GM19467 (cell line): ENCODE measurements around the gene EVPLL.
"Not testable (repeated sequence)": the region's sequence is repeated elsewhere in the genome, so short reads cannot be mapped to it uniquely, and the experiment has no call there.

ENCODE experiments used
- ATAC-seq: cut with Tn5 transposase; IDR thresholded peaks from one replicate; pipeline ENCODE4 v1.9.1; 2021; ENCODE audit warnings: mild to moderate bottlenecking, moderate library complexity; ENCODE audit not compliant: unreplicated experiment

EVPLL gene

DNA sequence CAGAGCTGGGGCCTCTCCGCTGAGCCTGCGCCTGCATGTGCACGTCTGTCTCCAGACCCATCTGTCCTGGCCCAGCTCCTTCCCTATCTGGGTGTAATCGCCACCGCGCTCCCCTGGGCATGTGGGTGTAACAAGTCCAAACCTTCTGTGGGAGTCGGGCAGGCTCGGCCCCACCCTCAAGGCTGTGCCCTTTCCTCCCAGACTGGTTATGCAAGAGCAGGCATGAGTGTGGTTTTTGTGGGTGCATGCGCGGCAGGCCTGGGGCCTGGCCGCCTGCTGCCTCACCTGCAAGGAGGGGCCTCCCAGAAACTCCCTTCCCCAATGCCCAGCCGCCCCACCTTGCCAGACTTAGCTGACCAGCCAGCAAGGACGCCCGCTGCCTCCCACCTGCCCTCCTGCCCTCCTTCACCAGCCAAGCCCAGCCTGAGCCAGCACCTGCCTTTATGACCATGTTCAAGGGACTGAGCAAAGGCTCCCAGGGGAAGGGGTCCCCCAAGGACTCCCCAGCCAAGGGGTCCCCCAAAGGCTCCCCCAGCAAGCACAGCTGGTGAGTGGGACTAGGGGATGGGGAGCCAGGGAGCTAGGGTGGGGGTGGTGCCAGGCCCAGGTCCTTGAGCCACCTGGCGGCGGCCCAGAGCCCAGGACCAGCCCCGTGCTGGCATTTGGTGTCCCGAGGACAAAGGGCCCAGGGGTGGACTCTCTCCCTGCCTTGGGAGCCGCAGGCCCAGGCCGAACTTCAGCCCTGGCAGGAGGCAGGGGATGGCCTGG is at the start of gene EVPLL:
EVPLL (plus strand) TSS at position 342 of the 768 bp plus-strand sequence. CDS start 3,160 bp downstream, outside the sequence.
- no peak for ATAC-seq

DNA sequence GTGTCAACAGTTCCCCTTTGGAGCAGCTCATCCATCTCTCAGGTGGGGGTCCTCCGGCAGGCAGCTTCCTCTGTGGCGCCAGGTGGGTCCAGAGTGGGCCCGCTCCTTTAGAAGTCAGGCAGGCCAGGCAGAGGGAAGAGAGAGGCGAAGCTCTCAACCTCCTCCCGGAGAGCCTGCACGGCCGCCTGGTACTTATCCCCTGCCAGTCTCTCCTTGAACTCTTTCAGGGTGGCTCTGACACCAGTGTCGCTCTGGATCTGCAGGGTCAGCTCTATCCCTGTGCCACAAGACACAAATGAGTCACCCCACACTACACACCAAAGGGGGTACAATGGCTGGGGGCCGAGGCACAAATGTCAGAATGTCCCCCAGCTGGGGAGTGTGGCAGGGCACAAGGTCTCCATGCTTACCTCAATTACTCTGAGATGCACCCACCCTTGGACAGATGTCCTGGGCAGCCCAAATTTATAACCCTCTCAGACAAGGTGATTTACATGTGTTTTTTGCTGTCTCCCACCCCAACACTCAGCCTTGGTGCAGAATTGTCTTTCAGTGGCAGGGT is 48.9 kb upstream of the EVPLL start:
- ATAC-seq: no peak

DNA sequence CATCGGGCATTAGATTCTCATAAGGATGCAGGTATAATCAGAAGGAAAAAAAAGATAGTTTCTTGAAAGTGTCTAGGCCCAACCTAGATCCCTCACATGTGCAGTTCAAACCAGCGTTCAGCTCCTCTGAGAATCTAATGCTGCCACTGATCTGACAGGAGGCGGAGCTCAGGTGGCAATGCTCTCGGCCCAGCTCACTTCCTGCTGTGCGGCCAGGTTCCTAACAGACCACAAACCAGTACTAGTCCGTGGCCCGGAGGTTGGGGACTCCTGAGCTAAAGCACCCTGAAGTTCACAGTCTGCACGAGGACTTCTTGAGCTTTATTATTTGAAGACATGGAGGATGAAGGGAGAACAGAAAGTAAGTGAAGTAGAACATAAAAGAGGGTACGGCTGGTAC is 45.7 kb upstream of the EVPLL start:
- ATAC-seq: no peak

DNA sequence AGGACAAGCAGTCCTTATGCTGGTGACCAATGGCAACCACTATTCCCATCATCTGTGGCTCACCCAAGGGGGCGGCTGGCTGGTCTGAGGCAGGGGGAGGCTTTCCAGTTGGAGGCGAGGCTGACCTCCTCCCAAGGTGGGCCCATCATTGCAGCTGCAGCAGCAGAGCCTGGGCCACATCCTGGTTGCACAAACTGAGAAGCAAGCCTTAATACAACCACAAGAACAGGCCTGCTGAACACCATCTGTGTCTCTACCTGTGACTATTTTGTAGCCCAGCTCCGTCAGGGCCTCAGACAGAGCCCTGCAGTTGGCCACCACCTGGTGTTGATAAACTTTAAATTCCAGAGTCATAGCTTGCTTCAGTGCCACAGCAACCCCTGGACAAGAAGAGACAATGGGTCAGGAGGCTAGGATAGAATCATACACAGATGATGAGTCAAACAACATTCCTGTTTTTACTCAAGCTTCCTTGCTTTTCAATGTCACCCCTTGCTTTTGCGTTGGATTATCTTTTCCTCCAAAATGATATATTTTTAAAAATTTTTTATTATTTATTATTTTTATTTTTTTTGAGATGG is 44.6 kb upstream of the EVPLL start:
- ATAC-seq: no peak

DNA sequence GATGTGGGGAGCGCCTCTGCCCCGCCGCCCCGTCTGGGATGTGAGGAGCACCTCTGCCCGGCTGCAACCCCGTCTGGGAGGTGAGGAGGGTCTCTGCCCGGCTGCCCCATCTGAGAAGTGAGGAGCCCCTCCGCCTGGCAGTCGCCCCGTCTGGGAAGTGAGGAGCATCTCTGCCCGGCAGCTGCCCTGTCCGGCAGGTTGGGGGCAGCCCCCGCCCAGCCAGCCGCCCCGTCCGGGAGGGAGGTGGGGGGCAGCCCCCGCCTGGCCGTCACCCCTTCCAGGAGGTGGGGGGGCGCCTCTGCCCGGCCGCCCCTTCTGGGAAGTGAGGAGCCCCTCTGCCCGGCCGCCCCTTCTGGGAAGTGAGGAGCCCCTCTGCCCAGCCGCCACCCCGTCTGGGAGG is 39.4 kb upstream of the EVPLL start:
- ATAC-seq: not testable (repeated sequence)

DNA sequence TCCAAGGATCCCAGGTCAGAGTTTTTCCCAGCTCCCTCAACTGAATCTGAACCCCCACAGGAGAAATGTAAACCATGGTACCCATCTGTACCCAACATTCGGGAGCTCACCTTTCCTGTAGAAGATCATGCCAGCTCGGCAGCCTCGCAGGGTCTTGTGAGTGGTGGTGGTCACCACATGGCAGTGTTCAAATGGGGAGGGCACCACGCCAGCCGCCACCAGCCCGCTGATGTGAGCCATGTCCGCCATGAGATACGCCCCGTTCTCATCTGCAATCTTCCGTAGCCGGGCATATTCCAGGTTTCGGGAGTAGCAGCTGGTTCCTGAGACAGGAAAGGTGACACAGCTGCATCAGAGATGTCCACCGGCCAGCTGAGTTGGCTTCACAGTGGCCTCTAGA is 37.6 kb upstream of the EVPLL start:
- no peak for ATAC-seq

DNA sequence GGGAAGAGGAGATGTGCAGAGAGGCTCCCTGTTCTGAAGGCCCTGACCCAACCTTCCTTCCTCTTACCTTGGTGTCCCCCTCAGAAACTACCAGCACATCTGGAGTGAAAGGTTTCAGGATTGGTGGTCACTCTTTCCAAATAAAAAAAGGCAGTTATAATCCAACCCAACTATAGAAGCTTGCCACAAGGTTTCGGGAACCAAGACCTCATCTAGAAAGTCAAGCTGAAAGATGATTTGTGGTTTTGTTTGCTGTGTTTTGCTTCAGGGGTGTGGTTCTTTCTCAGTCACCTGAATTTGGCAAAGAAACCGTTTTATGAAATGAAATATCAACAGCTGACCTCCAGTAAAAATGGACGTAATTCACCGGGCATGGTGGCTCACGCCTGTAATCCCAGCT is 33.6 kb upstream of the EVPLL start:
- ATAC-seq: no peak

DNA sequence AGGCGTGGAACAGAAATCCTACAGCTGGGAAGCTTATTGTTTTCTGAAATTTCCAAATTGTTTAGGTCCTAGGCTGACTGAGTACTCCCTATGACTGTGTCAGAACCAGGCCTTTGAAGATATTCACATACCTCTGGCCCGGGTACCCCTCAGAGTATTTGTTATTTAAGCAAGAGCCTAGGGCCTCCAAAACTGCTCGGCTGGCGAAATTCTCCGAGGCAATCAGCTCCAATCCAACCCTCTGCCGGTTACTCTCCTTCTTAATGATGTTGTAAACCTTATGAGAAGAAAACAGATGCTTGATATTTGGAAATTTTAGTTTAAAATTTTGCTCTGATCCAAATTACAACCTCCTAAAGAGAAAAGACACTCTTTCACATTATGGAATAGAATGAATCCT is 24.0 kb upstream of the EVPLL start:
- ATAC-seq: no peak

DNA sequence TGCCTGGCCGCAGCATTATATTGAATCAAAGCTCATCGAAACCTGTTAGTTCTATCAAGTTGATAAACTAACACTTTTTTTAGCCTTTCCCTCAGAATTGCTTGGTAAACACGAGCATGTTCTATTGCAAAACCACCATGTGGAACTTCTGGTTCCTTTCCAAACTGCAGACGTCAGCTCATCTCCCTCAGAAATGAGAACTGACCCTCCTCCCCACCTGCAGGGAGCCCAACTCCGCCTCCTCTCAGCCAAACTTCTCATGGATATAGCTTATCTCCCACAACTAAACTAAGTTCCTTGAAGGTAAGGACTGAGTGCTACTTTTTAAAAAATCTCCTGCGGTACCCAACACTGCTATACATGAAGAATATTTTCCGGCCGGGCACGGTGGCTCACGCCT is 21.0 kb upstream of the EVPLL start:
- ATAC-seq: no peak

DNA sequence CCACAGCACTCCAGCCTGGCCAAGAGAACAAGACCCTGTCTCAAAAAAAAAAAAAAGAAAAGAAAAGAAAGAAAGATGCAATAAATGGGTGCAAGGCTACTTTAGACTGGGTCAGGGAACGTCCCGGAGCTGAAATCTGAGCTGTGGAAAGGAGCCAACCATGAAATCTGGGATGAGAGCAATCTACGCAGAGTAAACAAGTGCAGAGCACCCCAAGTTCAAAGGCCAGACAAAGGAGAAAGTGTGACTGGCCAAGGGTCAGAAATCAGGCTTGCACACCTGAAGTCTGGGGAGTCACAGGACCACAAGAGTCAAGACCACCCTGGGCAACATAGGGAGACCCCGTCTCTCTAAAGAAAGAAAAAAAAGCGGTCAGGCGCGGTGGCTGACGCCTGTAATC is 17.1 kb upstream of the EVPLL start:
- no peak for ATAC-seq

DNA sequence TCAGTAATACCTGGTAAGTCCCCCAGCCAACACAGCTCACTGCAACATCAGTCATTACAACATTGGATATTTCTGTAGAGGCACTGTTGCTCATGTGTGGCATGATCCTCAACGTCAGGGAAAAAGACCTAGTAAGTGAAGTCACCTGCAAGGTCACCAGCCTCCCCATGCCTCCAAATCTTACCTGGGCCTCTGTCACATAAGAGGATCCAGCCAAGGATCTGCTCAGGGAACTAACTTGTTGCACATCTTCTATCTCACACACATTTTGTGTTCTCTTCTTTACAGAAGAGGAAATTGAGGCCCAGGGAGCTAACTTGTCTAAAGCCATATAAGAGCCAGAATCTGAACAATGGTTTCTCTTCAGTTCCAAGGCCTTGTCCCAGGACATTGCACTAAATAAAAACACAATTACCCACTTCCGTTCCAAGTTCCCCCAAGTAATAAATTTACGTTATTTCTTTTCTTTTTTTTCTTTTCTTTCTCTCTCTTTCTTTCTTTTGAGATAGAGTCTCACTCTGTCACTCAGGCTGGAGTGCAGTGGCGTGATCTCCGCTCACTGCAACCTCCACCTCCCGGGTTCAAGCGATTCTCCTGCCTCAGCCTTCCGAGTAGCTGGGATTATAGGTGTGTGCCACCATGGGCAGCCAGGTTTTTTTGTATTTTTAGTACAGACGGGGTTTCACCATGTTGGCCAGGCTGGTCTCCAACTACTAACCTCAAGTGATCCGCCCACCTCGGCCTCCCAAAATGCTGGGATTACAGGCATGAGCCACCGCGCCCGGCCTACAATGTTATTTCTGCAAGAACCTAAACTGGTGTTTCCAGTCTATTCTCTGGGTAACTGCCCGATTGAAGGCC is 15.5 kb upstream of the EVPLL start:
- ATAC-seq: no peak

DNA sequence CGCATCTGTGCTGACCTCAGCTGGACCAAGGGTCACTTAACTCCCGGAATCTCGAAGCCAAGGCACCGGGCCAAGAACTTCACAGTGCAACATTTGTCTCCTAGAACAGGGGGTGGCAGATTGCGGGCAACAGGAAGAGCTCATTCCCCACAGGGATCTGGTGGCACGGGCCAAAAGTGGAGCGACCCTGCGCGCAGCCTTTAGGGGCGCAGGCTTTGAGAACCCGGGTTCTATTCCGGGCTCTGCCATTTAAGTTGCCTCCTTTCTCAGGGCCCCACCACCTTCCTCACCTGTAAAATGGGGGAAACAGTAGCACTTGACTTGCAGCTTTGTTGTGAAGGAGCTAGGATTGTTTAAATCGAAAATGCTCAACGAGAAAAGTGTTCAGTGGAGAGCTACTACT is 14.9 kb upstream of the EVPLL start:
- no peak for ATAC-seq

DNA sequence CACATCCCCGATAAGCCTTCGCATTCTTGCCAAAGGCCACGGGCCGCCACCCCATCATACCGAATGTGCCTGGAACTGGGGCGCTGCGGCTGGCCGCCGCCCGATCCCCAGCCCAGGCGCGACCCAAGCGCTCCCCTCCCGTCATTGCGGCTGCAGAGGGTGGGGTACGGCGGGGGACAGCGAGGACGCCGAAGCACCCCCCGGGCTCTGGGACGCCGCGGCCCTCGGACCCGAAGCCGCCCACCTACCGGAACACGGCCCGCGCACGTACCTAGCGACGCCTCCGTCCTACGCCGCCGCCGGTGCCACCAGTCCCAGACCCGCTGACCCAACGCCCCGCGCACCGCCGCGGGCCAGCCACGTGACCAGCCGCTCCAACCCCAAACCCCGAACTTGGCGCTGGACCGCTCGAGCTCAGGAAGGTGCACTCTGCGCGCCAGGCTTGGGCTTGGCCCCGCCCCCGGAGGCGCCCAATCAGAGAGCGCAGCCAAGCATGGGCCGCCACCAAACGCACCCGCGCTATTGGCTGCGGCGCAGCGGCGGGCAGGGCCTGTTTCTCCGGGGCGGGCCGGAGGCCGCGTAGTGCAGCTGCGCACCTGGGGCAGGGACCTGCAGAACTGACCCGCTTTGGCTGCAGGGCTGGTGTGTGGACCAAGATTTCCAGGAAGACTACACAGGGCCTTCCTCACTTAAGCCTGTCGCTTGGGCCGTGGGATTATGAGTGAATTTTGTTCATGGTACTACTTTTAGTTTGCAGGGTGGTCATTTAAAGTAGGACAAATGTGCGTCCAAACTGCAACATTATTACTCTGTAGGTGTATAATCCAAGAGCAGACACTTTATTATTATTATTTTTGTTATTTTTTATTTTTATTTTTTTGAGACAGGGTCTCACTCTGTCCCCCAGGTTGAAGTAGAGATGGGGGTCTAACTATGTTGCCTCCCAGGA is 14.2 kb upstream of the EVPLL start, which contains the start of gene SHMT1:
SHMT1 (minus strand) TSS at position 450 of the 949 bp plus-strand sequence. CDS start 7,569 bp downstream, outside the sequence.
- peak; percentile 97 for ATAC-seq

DNA sequence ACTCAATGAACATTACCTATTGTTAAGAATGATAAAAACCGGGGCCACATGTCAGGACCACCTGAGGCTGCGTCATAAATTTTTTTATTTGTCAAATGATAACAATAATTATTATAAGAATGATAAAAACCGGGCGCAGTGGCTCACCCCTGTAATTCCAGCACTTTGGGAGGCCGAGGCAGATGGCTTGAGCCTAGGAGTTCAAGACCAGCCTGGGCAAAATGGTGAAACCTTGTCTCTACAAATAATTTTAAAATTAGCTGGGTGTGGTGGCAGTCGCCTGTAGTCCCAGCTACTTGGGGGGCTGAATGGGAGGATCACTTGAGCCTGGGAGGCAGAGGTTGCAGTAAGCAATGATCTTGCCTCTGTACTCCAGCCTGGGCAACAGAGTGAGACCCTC is 13.4 kb upstream of the EVPLL start:
- ATAC-seq: no peak

DNA sequence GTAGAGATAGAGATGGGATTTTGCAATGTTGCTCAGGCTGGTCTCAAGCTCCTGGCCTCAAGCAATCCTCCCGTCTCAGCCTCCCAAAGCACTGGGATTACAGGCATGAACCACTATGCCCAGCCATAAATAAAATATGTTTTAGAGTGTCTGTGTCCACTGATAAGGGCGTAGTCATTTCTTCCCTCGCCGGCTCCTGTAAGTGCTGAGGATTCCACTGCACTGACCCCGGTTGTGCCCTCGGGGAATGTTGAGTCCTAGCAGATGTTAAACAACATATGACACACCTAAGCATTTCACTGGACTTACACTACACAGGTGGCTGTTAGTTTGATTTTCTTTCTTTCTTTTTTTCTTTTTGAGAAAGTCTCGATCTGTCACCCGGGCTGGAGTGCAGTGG is 8.6 kb upstream of the EVPLL start:
- ATAC-seq: no peak

DNA sequence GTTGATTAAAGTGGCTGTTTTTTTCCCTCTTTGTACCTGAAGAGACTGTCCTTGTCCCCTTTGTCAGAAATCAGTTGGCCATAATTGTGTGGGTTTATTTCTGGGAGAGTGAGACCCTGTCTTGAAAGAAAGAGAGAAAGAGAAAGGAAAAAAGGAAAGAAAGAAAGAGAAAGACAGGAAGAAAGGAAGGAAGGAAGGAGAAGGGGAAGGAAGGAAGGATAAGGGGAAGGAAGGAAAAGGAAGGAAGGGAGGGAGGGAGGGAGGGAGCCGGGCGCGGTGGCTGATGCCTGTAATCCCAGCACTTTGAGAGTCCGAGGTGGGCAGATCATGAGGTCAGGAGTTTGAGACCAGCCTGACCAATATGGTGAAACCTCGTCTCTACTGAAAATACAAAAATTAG is 6.8 kb upstream of the EVPLL start:
- ATAC-seq: no peak

DNA sequence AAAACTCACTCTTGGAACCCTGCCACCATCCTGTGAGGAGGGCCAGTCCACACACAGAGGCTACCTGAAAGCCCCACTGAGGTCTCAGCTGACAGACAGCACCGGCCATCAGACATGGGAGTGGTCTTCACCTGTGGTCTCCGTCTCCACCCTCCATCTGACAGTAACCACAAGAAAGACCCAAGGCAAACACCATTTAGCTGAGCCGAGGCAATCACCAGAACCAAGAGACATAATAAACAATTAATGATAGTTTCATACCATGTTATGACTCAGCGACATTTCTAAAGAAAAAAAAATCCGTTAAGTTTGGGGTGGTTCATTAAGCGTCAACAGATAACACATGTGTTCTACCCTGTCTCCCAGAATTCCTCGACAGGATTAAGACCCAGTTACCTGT is 6.1 kb upstream of the EVPLL start:
- ATAC-seq: no peak

DNA sequence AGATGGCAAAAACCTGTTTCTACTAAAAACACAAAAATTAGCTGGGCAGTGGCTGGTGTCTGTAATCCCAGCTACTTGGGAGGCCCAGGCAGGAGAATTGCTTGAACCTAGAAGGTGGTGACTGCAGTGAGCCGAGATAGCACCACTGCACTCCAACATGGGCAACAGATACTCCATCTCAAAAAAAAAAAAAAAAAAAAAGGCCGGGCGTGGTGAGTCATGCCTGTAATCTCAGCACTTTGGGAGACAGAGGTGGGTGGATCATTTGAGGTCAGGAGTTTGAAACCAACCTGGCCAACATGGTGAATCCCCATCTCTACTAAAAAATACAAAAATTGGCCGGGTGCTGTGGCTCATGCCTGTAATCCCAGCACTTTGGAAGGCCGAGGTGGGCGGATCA is 4.4 kb upstream of the EVPLL start:
- ATAC-seq: not testable (repeated sequence)

DNA sequence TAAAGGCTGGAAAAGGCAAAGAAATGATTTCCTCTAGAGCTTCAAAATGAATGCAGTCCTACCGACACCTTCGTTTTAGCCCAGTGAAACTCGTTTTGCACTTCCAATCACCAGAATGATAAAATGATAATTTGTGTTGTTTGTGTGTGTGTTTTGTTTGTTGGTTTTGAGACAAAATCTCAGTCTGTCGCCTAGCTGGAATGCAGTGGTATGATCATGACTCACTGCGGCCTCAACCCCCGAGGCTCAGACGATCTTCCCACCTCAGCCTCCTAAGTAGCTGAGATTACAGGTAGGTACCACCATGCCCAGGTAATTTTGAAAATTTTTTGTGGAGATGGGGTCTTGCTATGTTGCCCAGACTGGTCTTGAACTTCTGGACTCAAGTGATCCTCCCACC is 3.4 kb upstream of the EVPLL start:
- ATAC-seq: no peak

DNA sequence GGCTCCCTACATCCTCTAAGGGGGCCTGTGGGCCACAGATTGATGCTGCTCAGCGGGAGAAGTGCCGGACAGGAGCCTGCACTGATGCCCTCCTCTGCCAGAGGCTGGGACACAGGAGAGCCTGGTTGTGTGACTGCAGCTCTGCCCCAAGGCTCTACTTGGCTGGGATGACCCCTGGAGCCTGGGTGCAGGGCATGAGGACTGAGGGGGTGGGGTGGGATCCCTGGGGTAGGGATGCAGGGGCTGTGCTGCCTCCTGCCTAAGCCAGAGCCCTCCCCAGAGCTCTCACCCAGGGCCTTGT is 577 bp downstream of the EVPLL start:
- no peak for ATAC-seq
